ENCODE results near the gene MN1. TPM values are rescaled to one million over a fixed set of nuclear protein-coding genes. Genes with fewer than 3 reads are reported as not detected.

Gene MN1
- total and polyA plus RNA-seq, 2 experiments from 2014 or later = 7.8 to 45.8 TPM

GRCh38 chr22:27825174-27825573, 23.6 kb upstream of the MN1 start:
- no peaks in the 10 kb centered on the region for H3K36me3 ChIP-seq
- no peaks in the 10 kb centered on the region for H3K27me3 ChIP-seq
- TF ChIP-seq, protein P1, sequence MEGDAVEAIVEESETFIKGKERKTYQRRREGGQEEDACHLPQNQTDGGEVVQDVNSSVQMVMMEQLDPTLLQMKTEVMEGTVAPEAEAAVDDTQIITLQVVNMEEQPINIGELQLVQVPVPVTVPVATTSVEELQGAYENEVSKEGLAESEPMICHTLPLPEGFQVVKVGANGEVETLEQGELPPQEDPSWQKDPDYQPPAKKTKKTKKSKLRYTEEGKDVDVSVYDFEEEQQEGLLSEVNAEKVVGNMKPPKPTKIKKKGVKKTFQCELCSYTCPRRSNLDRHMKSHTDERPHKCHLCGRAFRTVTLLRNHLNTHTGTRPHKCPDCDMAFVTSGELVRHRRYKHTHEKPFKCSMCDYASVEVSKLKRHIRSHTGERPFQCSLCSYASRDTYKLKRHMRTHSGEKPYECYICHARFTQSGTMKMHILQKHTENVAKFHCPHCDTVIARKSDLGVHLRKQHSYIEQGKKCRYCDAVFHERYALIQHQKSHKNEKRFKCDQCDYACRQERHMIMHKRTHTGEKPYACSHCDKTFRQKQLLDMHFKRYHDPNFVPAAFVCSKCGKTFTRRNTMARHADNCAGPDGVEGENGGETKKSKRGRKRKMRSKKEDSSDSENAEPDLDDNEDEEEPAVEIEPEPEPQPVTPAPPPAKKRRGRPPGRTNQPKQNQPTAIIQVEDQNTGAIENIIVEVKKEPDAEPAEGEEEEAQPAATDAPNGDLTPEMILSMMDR (IDR thresholded peaks at IDR 0.05; ENCODE audit: low read depth, low read length) = peak; percentile 29
- no peak overlapping the region for H3K4me3 ChIP-seq
- H3K27ac ChIP-seq = no peak overlapping the region
- no peaks in the 10 kb centered on the region for H3K4me1 ChIP-seq (ENCODE audit: low read depth)
- no peaks in the 10 kb centered on the region for H3K9me3 ChIP-seq (ENCODE audit: low read depth)
- no peak for DNase-seq (ENCODE audit: low read depth in 1 of 2, low spot score in 1 of 2)

- H3K4me3 ChIP-seq = no peak overlapping the region
Measured at GRCh38 chr22:27823221-27823620, 21.7 kb upstream of the MN1 start.

GRCh38 chr22:27820896-27821866, 19.6 kb upstream of the MN1 start:
- no peak for DNase-seq (ENCODE audit: low read depth in 1 of 2, low spot score in 1 of 2)
- H3K27me3 ChIP-seq = no peaks in the 10 kb centered on the region
- TF ChIP-seq, protein P1 (IDR thresholded peaks at IDR 0.05; ENCODE audit: low read depth, low read length) = no peak
- no peaks in the 10 kb centered on the region for H3K4me1 ChIP-seq (ENCODE audit: low read depth)
- H3K9me3 ChIP-seq (ENCODE audit: low read depth) = no peaks in the 10 kb centered on the region
- H3K4me3 ChIP-seq = no peak overlapping the region
- H3K36me3 ChIP-seq = no peaks in the 10 kb centered on the region
- H3K27ac ChIP-seq = no peak overlapping the region

More at GRCh38 chr22:27823221-27823620, 21.7 kb upstream of the MN1 start:
- Histone ChIP-seq H3K36me3 (no peaks in the 10 kb centered on the region), H3K9me3 (ENCODE audit: low read depth) (no peaks in the 10 kb centered on the region), H3K27ac (no peak overlapping the region), H3K27me3 (no peaks in the 10 kb centered on the region), H3K4me1 (ENCODE audit: low read depth) (no peaks in the 10 kb centered on the region)
- TF ChIP-seq, protein P1 (IDR thresholded peaks at IDR 0.05; ENCODE audit: low read depth, low read length) = no peak
- no peak for DNase-seq (ENCODE audit: low read depth in 1 of 2, low spot score in 1 of 2)

GRCh38 chr22:27816552-27816951, 15.0 kb upstream of the MN1 start:
- Histone ChIP-seq H3K9me3 (ENCODE audit: low read depth) (no peaks in the 10 kb centered on the region), H3K27me3 (no peaks in the 10 kb centered on the region), H3K4me3 (no peak overlapping the region), H3K27ac (no peak overlapping the region), H3K36me3 (no peaks in the 10 kb centered on the region), H3K4me1 (ENCODE audit: low read depth) (no peaks in the 10 kb centered on the region)
- TF ChIP-seq, protein P1 (IDR thresholded peaks at IDR 0.05; ENCODE audit: low read depth, low read length) = no peak
- DNase-seq (ENCODE audit: low read depth in 1 of 2, low spot score in 1 of 2) = no peak

DNA sequence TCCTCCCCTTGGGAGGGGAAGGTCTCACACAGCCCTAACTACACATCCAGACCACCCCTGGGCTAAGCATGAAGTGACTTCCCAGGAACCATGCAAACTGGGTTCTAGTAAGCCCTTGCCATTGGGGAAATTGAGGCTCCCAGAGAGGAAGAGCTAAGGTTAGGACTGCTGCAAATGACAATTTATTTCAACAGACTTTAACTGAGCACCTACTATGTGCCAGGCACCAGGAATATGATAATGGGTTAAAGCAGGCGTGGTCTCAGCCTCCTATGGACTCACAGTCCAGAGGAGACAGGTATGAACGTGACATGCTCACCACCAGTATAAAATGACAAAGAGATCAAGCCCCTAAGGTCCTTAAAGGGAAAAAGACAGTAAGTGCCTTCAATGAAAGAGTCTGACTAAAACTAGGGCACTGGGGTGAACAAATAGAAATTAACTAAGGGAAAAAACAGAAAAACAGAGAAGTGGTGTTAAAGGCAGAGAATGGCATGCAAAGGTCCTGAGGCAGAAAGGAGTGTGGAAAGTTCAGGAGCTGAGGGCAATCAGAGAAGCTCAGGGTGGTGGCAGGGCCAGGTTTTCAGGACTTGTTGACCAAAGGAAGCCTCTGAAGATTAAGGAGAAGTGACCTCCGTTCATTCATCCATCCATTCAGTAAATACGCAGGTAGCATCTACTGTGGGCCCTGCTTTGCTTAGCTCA, 14.4 kb upstream of the MN1 start:
- H3K4me3 ChIP-seq = no peak overlapping the region
- no peaks in the 10 kb centered on the region for H3K27me3 ChIP-seq
- no peak overlapping the region for H3K27ac ChIP-seq
- H3K9me3 ChIP-seq (ENCODE audit: low read depth) = no peaks in the 10 kb centered on the region
- DNase-seq (ENCODE audit: low read depth in 1 of 2, low spot score in 1 of 2) = no peak
- TF ChIP-seq, protein P1 (IDR thresholded peaks at IDR 0.05; ENCODE audit: low read depth, low read length) = no peak
- H3K36me3 ChIP-seq = no peaks in the 10 kb centered on the region
- H3K4me1 ChIP-seq (ENCODE audit: low read depth) = no peaks in the 10 kb centered on the region
